Smooth muscle cell (in vitro differentiated cells): Measurements from ENCODE around the gene TRIM29. TPM values are rescaled to one million over a fixed set of nuclear protein-coding genes. Genes with fewer than 3 reads are reported as not detected.

Experiments
- DNase-seq: peaks from one replicate; lab custom pipeline; 2025; ENCODE audit not compliant: unreplicated experiment; lab: John Stamatoyannopoulos, UW
- H2AFZ ChIP-seq: fragments of 200-600 bp; sonication (generic); 2 replicates; pipeline ENCODE4 v1.6.0; 2016; ENCODE audit warnings: antibody characterized with exemption, low read depth, mild to moderate bottlenecking
- H3F3A ChIP-seq: fragments of 200-600 bp; sonication (generic); 2 replicates; pipeline ENCODE4 v1.6.0; 2017; ENCODE audit warnings: antibody characterized with exemption, low read depth
- H3K27ac ChIP-seq: fragments of 200-600 bp; sonication (generic); 2 replicates; pipeline ENCODE4 v1.5.1; 2016; ENCODE audit warnings: low read depth, mild to moderate bottlenecking
- H3K27me3 ChIP-seq: fragments of 200-600 bp; sonication (generic); 2 replicates; pipeline ENCODE4 v1.6.1; 2016; ENCODE audit warnings: low read depth, mild to moderate bottlenecking
- H3K36me3 ChIP-seq: fragments of 200-600 bp; sonication (generic); 2 replicates; pipeline ENCODE4 v1.5.1; 2016; ENCODE audit warnings: low read depth
- H3K4me1 ChIP-seq: fragments of 200-600 bp; sonication (generic); 2 replicates; pipeline ENCODE4 v1.5.1; 2016; ENCODE audit warnings: low read depth
- H3K4me2 ChIP-seq: fragments of 200-600 bp; sonication (generic); 2 replicates; pipeline ENCODE4 v1.6.0; 2016; ENCODE audit warnings: mild to moderate bottlenecking
- H3K4me3 ChIP-seq: fragments of 200-600 bp; sonication (generic); 2 replicates; pipeline ENCODE4 v1.5.1; 2016; ENCODE audit warnings: mild to moderate bottlenecking
- H3K79me2 ChIP-seq: fragments of 200-600 bp; sonication (generic); 2 replicates; pipeline ENCODE4 v1.6.0; 2016; ENCODE audit warnings: low read depth, mild to moderate bottlenecking
- H3K9ac ChIP-seq: fragments of 200-600 bp; sonication (generic); 2 replicates; pipeline ENCODE4 v1.6.0; 2016; ENCODE audit warnings: low read depth
- H3K9me3 ChIP-seq: fragments of 200-600 bp; sonication (generic); replicated peaks from 2 replicates; pipeline ENCODE4 v1.5.1; 2016; ENCODE audit warnings: low read depth
- H4K20me1 ChIP-seq: fragments of 200-600 bp; sonication (generic); 2 replicates; pipeline ENCODE4 v1.6.0; 2016; ENCODE audit warnings: low read depth
- WGBS: methylation state at CpG from one replicate; pipeline ENCODE4 v1.1.7; 2016; ENCODE audit warnings: low lambda C conversion rate; 5-methylcytosine and 5-hydroxymethylcytosine counted together
- polyA plus RNA-seq: library from polyadenylated mRNA; unstranded; fragments of >200 nt; fragmentation: Nextera tagmentation; extraction: Ambion mirVana; gene quantifications from 2 replicates; pipeline ENCODE4 v1.2.1, GENCODE V29; 2016
- total RNA-seq: library from RNA; depleted of rRNA; stranded (reverse); fragments of >200 nt; gene quantifications from 2 replicates; pipeline ENCODE4 v1.2.3, GENCODE V29; 2014
- TF ChIP-seq, protein P1 (sequence below): fragments of 200-600 bp; sonication (generic); IDR thresholded peaks from 2 replicates; pipeline ENCODE4 v1.5.1; 2017; ENCODE audit warnings: borderline replicate concordance, mild to moderate bottlenecking, antibody characterized with exemption; ENCODE audit not compliant: insufficient read depth, poor library complexity, severe bottlenecking

The TRIM29 gene
- total and polyA plus RNA-seq, 2 experiments from 2014 or later: 20.6 to 37.1 TPM

DNA sequence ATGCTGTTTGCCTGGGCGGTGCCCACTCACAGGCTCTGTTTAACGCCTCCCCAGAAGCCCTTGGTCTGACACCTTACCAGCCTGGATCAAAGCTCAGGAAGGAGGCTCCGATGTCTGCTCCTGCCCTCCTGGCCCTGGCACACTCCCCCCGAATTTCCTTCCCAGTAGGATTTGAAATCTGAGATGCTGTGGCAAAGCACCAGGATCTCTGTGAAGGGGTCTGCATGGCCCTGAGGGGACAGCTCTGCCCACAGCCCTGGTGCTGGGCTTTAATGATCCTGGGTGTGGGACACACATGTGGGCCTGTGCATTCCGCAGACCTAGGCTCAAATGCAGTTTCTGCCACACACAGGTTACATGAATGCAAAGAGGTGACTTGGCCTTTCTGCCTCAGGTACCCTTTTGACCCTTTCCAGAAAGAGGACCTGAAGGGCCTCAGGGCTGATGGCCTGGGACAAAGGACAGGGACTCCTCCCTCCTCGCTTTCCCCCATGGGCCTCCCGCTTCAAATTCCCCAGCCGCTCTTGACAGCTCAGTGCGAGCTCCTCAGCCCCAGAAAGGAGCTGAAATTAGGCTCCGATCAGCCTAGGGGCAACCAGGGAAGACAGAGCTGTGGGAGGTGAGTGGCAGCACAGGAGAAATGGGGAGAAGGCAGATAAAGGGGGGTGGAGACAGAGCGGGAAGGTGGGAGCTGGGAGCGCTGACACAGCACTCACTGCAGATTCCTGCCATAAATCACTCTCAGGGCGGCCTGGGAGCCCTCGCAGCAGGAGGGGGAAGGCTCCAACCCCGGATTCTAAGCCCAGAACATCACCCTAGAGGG is 41.3 kb downstream of the TRIM29 start:
- WGBS: 40% methylated on average over 15 of the region's 15 CpGs
- Histone ChIP-seq H3F3A (no peaks in the 10 kb centered on the region), H2AFZ (no peak overlapping the region), H3K4me3 (no peak overlapping the region), H3K36me3 (no peaks in the 10 kb centered on the region), H3K79me2 (no peaks in the 10 kb centered on the region), H3K27me3 (no peaks in the 10 kb centered on the region), H3K9me3 (no peaks in the 10 kb centered on the region), H3K27ac (no peak overlapping the region), H3K4me2 (peak overlapping the region; percentile 39), H4K20me1 (no peaks in the 10 kb centered on the region), H3K9ac (no peak overlapping the region), H3K4me1 (peaks cover 21% of the 10 kb centered on the region)
- TF ChIP-seq, protein P1, sequence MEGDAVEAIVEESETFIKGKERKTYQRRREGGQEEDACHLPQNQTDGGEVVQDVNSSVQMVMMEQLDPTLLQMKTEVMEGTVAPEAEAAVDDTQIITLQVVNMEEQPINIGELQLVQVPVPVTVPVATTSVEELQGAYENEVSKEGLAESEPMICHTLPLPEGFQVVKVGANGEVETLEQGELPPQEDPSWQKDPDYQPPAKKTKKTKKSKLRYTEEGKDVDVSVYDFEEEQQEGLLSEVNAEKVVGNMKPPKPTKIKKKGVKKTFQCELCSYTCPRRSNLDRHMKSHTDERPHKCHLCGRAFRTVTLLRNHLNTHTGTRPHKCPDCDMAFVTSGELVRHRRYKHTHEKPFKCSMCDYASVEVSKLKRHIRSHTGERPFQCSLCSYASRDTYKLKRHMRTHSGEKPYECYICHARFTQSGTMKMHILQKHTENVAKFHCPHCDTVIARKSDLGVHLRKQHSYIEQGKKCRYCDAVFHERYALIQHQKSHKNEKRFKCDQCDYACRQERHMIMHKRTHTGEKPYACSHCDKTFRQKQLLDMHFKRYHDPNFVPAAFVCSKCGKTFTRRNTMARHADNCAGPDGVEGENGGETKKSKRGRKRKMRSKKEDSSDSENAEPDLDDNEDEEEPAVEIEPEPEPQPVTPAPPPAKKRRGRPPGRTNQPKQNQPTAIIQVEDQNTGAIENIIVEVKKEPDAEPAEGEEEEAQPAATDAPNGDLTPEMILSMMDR: no peak
- DNase-seq: no peak

DNA sequence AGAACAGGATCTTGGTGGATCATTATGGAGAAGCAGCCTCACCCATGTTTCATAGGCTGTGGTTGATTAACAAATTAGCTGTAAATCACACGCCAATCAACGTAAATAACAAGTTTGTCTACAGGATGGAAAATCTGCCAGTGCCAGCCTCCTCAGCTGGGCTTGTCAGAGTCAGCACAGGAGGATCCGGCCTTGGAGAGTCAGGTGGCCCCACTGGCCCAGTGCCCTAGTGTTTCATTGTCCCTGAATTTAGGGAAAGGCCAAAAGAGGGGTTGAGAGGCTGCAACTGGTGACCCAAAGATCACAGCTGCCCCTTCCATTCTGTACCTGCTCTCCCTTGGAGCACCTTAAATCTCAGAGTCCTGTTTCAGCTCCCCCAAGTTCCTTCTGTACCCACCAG is 42.4 kb downstream of the TRIM29 start:
- H4K20me1 ChIP-seq: no peaks in the 10 kb centered on the region
- peaks cover 21% of the 10 kb centered on the region for H3K4me1 ChIP-seq
- H3K27me3 ChIP-seq: no peaks in the 10 kb centered on the region
- H3K4me3 ChIP-seq: no peak overlapping the region
- no peak overlapping the region for H3K9ac ChIP-seq
- DNase-seq: no peak
- 89% methylated on average over 3 of the region's 3 CpGs for WGBS
- H3K4me2 ChIP-seq: no peak overlapping the region
- H3K9me3 ChIP-seq: no peaks in the 10 kb centered on the region
- TF ChIP-seq, protein P1: no peak
- H3K36me3 ChIP-seq: no peaks in the 10 kb centered on the region
- no peaks in the 10 kb centered on the region for H3F3A ChIP-seq
- H3K79me2 ChIP-seq: no peaks in the 10 kb centered on the region
- H2AFZ ChIP-seq: no peak overlapping the region
- H3K27ac ChIP-seq: no peak overlapping the region

DNA sequence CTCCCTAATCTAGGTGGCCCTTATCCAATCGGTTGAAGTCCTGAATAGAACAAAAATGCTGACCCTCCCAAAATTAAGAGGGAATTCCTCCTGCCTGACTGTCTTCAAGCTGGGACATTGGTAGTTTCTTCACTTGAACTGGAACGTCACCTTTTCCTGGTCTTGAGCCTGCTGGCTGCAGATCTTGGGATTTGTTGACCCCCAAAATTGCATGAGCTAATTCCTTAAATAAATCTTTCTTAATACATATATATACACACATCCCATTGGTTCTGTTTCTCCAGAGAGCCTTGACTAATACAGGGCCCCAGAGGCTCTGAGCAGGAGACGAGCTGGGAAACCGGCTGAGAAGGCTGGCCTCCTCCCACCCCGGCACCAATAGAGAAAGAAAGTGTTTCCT is 46.2 kb downstream of the TRIM29 start:
- Histone ChIP-seq H3K27me3 (peaks cover 5% of the 10 kb centered on the region), H3K36me3 (no peaks in the 10 kb centered on the region), H3K4me3 (no peak overlapping the region), H3K9ac (no peak overlapping the region), H3F3A (no peaks in the 10 kb centered on the region), H4K20me1 (no peaks in the 10 kb centered on the region), H2AFZ (no peak overlapping the region), H3K79me2 (no peaks in the 10 kb centered on the region), H3K9me3 (no peaks in the 10 kb centered on the region), H3K27ac (no peak overlapping the region), H3K4me2 (no peak overlapping the region), H3K4me1 (peaks cover 8% of the 10 kb centered on the region)
- TF ChIP-seq, protein P1: no peak
- 65% methylated on average over 5 of the region's 5 CpGs for WGBS
- no peak for DNase-seq

DNA sequence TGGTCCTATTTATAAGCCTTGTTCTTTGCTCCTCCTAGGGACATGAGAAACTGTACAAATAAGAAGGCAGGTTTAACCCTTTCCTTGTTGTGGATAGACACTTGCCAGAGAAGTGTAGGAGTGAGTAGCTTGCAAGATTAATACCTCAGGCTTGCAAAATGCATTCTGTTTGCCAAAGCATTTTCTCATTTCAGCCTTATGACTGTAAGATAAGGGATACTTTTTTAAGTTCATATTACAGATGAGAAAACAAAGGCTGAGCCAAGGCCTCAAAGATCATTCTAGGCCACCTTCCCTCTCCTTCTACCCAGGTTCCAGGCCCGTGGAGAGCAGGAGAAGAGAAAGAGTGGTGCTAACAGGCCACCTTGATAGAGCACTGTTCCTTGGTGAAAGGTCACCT is 46.8 kb downstream of the TRIM29 start:
- Histone ChIP-seq H3K4me1 (peaks cover 2% of the 10 kb centered on the region), H3K36me3 (no peaks in the 10 kb centered on the region), H3K4me3 (no peak overlapping the region), H2AFZ (no peak overlapping the region), H4K20me1 (no peaks in the 10 kb centered on the region), H3K9me3 (no peaks in the 10 kb centered on the region), H3K79me2 (no peaks in the 10 kb centered on the region), H3F3A (no peaks in the 10 kb centered on the region), H3K4me2 (no peak overlapping the region), H3K27ac (no peak overlapping the region), H3K9ac (no peak overlapping the region), H3K27me3 (peaks cover 5% of the 10 kb centered on the region)
- TF ChIP-seq, protein P1: no peak
- 86% methylated on average over 1 of the region's 1 CpG for WGBS
- DNase-seq: no peak
